GM12801 (cell line): ENCODE measurements around the gene PLEKHN1.

Experiments used
- CTCF ChIP-seq: IDR thresholded peaks from one replicate; pipeline ENCODE4 v1.5.1; 2011; ENCODE audit warnings: control low read depth; ENCODE audit not compliant: insufficient read length; ENCODE audit errors: extremely low read depth

Gene PLEKHN1

DNA sequence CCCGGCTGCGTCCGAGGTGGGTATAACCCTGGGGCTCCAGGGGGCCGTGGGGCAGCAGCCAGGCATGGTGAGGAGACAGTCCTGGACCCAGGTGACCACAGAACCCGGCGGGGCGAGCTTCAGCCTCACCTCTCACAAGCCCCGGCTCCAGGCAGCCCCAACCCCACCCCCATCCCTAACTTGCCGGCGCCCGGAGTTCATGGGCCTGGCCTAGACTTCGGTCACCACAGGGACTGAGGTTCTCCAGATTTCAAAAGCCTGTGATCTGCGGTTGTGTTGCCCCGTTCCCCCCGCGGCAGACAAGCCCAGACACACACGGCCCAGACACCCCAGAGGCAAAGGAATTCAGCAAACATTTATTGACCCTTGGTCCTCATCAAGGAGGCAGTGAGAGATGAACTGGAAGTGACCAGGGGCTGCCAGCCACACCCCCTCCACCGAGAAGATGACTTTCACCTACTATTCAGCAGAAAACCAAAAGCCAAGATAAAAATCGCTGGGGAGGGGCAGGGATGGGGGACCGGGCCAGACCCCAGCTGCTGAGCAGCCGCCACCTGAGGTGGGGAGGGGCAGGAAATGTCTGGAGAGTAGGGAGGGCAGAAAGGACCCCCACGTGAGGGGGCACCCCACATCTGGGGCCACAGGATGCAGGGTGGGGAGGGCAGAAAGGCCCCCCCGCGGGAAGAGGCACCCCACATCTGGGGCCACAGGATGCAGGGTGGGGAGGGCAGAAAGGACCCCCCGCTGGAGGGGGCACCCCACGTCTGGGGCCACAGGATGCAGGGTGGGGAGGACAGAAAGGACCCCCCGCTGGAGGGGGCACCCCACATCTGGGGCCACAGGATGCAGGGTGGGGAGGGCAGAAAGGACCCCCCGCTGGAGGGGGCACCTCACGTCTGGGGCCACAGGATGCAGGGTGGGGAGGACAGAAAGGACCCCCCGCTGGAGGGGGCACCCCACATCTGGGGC lies 29.7 kb downstream of the PLEKHN1 start:
- no peak for TF ChIP-seq CTCF

DNA sequence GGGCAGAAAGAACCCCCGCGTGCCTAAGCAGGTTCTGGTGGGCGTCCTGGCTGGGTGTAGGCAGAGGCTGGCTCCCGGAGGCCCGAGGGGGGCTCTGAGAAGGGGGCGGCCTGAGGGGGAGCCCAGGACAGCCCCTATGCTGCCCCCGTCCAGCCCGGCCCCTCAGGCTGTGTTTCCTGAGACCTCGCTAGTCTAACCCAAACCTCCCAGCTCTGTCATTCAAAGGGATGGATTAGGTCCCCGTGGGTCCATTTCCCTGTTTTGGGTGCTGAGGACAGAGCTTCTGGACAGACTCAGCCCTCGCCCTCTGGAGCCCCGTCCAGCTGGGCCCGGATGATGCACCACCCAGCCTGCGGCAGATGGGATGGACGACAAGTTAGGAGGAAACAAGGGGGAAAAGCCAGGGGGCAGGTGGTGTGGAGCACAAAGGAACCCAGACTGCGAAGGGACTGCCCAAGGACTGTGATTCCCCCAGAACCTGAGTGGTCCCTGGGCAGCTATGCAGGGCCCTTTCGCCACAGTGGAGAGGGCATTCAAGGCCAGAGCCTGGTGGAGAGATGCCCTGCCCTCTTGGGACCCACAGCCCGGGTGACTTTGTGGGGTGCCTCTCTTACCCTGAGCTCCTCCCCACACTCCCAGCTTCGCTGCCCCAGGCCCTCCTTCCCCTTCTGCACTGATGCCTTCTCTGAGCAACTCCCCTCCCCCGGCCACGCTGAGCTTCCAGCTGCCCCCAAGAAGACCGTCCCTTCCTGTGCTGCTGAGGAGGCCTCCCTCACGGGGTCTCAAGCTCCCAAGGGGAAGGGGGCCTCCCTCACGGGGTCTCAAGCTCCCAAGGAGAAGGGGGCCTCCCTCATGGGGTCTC lies 30.8 kb downstream of the PLEKHN1 start:
- no peak for TF ChIP-seq CTCF

DNA sequence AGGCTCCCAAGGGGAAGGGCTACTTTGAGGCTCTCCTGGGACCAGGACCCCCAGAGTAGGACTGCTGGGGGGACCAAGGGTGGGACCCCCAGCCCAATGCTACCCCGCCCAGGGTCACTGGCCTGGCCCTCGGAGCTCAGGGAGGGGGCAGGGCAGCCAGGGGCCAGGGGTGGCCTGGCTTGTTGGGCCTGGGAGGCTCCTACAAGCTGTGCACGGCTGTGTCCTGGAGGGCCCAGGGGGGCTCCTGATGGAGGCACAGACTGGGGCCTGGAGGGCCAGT lies 31.4 kb downstream of the PLEKHN1 start:
- no peak for TF ChIP-seq CTCF

- no peak for TF ChIP-seq CTCF
Observed at GRCh38 chr1:997993-998744, 31.9 kb downstream of the PLEKHN1 start.

GRCh38 chr1:998745-998994 lies 32.4 kb downstream of the PLEKHN1 start:
- no peak for TF ChIP-seq CTCF

DNA sequence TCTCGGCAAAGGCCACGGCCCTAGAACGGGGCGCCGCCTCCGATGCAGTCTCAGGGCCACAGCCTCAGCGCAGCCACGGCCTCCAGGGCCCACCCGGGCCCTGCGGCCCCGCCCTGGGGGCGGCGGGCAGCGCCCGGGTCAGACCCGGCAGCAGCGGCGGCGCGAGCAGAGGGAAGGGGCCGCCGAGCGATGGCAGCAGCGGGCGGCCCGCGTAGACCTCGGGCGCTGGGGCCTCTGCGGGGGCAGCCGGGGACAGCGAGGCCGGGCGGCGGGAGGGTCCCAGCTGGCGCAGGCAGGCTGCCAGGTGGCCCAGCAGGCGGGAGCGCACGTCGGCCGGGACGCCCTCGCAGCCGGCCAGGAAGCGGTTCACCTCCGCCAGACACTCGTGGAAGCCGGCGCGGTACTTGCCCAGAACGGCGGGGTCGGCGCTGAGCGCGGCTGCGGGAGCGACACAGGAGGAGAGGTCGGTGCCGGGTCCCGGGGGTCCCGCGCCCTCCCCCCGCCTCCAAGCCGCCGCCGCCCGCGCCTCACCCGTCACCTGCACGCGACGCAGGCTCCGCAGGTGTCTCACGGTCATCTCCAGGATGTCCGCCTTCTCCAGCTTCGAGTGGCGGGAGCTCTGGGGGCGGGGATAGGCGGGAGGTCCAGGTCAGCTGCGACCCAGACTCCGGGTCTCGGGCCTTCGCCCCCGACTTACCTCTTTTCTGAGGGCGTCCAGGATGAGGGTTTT lies 32.9 kb downstream of the PLEKHN1 start:
- no peak for TF ChIP-seq CTCF

DNA sequence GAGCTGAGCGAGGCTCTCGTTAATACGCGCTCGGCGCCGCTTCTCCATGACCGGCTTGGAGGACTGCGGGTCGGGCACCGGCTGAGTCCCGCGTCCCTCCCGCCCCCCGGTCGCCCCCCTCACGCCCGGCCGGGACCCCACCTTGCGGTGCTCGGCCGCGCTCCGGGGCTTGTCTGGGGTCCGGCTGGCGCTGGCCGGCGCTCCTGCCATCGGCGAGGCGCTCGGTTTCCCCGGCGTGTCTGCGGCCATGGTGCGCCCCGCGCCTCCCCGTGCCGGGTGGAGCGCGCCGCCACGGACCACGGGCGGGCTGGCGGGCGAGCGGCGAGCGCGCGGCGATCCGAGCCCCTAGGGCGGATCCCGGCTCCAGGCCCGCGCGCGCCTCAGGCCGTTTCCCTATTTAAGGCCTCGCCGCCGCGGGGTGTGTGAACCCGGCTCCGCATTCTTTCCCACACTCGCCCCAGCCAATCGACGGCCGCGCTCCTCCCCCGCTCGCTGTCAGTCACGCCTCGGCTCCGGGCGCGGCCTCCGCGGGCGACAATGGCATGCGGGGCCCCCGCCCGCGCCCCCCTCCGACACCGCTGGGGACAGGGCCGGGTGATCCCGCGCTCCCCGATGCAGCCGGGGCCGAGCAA lies 33.6 kb downstream of the PLEKHN1 start, which contains the start of gene HES4:
Gene HES4, minus strand, starts transcription at position 373 of the 632 bp plus-strand sequence. Its CDS starts 124 bp downstream, at position 249.
- no peak for TF ChIP-seq CTCF
